Hematopoietic multipotent progenitor cell treated with erythropoietin and hydrocortisone succinate and interleukin-3 and kit ligand, for 4 days (in vitro differentiated cells): ENCODE measurements around the gene VPS39.

Experiments used
- DNase-seq: peaks from one replicate; pipeline ENCODE4 v3.0.0-alpha.2; 2015

VPS39 gene

DNA sequence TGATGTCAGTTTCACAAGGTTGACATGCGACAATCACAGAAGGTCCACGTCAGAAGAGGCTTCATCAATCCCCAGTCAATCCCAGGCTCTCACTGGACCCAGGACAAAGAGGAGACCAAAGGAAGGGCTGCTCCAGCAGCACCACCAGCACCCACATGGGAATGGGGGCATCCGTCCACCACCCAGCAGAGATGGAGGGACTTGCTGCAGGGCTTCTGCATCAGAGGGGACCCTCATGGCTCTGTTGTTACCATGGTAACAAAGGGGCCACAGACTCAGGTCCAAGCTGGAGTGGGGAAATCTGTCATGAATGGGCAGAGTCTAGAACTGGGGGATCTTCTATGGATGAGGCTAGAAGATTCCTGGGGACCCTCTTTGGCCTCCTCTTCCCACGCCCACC lies 64.7 kb downstream of the VPS39 start:
- no peak for DNase-seq

DNA sequence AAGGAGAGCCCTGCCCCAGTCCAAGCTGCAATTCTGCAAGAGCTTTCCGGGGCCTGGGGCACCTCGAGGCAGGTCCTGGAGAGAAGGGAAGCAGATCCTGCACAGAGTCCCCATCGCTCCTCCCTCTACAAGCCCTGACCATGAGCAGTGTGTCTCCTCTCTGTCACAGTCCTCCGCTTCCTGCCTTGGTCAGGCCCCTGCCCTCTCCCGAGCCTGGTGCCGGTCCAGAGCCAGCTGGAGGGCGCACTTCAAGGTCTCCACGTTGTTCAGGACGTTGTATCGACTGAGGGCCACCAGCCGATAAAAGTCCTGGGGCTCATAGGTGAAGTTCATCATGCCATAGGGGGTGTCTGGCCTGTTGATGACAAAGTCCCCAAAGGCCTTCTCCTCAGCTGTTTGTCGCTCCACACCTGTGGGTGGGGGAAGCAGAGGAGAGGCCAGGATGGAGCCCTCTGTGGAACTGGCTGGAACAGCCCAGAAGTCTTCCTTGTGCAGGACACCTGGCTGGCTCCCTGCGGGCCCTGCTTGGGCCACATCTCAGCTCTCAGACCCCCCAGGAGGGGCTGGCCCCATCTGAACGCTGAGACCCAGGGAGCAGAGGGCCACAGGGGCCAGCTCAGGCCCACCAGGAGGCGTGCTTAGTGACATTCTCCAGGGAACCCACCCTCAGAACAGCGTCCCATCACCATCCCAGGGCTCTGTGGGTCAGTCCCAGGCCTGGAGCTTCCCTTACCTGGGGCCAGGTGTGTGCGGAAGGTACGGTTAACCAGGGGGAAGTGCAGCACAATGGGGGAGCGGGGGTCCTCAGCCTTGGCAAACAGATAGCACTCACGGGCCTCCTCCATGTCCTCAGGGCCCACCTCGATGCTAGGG lies 66.1 kb downstream of the VPS39 start:
- DNase-seq = no peak

DNA sequence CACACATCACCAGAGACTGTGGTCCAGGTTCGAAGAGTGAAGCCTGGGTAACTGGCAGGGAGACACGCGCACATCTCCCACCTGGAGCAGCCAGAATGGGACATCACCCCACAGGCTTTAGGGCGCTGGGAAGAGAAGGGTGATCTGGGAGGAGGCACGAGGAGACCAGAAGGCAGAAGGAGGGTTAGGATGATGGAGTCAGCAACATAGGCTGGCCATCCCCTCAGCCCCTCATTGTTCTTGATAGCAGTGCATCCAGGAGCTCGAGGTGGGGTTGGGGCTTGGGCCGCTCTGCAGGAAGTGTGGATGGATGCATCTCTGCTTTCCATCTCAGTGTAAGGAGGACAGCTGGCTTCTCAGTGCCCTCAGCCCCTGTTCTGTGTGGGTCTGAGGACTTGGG lies 66.9 kb downstream of the VPS39 start:
- no peak for DNase-seq

DNA sequence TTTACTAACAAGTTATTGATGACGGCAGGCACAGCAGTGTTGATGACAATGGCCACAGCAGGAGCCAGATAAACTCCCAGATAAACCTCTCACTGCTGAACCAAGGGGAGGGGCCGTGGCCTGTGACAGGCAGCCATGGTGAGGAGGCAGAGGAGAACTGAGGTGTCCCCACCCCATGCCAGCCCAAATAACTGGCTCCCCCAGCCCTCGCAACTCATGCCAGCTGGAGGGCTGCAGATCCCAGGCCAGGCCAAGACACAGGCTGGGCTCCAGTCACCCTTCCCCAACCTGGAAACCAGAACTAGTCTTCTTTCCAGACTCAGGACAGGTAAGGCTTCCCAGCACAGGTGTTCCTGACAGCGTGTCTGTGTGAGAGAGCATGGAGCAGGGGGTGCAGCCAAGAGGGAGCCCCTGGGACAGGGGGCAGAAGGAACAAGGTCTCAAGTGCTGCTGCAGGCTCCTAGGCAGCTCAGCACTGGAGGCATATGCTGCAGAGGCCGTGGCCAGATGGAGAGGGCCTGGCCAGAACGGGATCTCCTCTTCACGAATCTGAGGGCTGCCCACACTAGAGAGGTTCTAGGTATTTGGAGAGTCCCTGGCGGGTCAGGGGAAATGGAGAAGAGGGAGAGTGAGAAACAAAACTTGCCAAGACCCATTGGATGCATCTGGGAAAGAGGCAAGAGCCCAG lies 67.6 kb downstream of the VPS39 start:
- DNase-seq = no peak

DNA sequence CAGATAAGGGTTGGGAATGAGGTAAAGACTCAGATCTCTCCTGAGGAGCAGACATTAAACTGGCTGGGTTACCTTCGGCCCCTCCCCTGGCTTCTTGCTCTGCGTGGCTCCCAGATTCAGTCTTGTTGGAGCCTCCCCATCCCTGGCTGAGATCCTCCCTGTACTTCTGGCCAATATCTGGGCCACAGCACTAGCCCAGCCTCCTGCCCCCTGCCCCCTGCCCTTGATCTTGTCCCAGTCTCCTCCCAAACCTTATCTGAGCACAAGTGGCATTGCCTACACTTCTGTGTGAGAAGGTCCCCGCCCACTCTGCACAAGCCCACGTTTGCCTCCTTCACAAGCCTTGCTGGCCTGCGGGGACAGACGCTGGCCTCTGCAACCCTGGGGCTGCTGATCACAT lies 68.5 kb downstream of the VPS39 start:
- peak; percentile 59 for DNase-seq

DNA sequence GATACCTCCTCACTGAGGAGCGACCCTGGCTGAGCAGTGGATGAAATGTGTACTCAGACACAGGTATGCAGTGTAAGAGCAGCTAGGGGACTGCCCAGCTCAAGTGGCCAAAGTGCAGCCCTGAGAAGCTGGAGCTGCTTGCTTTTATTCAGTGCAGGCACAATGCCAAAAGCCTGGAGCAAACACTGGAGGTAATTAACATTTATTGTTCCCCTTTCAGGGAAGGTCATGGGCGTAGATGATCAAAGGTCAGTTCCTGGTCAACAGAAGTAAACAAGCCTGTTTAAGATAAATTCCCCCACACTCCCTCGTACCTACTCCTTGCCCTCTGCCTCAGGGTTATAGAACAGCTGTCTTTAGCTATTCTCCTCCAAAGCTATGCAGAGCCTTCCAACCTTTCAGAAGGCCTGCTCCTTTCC lies 69.1 kb downstream of the VPS39 start:
- DNase-seq = no peak

DNA sequence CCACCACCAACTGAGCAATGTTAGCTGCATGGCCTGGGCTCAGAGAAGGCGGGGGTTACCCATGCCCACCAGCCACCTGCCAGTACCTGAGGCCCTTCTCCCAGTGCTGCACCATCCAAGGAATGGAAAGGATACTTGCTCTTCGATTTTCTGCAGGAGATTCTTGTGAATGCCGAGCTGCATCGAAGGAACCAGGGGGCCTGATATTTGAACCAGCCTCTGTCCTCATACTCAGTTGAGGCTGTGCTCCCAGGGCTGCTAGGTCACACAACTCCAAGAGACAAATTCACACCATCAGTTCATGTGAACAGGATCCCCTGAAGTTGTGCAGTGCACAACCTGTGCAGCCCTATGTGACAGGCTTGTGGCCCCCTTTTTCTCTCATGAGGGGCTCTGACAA lies 69.7 kb downstream of the VPS39 start:
- no peak for DNase-seq

DNA sequence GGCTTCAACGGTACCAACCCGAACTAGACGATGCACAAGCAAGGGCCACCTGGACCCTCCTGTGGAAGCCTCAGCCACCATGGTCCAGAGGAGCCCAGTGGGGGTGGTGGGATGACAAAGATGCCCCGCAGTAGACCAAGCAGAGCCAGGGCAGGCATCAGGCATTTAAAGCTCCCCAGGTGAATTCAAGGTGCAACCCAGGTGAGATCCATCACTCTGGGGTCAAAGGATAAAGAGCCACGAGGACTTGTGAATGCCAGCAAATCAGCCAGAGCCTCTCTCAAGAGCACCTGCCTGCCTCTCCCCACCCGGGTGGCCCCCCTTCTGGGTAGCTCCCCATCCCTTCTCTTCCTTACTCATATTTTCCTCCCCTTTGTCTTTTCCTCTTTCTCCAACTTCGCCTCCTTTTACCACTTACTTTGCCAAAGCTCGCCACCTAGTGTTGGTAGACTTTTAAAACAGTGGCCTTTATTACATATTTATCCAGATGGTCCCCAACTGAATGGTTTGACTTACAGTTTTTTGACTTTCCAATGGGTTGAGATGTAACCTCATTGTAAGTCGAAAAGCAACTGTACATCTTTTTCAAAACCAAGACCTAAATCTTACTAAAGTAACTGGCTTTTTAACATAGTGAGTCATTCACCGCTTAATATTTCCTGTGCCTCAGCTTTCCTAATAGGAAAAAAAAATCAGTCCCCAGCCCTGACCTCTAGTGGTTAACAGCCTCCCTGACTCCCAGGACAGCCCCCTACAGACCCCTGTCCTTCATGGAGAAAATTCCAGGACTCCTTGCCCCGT lies 70.4 kb downstream of the VPS39 start:
- DNase-seq = peak; percentile 81

DNA sequence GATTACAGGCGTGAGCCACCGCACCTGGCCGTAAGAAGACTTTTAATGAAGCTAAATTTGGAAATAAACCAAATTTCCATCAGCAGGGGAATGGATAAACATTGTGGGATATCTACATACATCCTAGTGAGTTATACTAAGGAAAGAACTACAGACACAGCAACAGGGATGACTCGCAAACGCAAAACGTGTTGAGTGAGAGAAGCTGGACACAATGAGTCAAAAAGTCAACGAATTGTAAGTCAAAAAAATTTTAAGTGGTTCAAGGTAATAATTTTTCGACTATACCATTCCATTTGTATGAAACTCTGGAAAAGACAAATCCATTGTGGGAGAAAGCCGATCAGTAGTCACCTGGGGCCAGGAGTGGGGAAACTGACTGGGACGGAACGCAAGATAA lies 71.6 kb downstream of the VPS39 start:
- DNase-seq = no peak

DNA sequence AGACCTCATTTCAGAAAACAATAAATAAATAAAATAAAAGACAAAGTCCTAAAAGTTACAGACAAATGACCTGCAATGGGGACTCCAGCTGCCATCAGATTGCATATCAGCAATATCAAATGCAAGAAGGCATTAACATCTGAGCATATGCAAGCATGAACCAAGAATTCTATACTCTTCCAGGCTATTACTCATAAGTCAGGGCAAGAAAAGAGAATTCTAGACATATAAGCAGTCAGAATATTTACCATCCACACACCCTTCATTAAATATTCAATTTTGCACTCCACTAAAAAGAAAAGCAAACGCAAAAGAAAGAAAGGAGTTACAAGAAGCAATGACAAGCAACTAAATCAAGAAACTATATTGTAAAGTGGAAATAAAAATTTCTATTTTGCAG lies 72.8 kb downstream of the VPS39 start:
- DNase-seq = no peak

DNA sequence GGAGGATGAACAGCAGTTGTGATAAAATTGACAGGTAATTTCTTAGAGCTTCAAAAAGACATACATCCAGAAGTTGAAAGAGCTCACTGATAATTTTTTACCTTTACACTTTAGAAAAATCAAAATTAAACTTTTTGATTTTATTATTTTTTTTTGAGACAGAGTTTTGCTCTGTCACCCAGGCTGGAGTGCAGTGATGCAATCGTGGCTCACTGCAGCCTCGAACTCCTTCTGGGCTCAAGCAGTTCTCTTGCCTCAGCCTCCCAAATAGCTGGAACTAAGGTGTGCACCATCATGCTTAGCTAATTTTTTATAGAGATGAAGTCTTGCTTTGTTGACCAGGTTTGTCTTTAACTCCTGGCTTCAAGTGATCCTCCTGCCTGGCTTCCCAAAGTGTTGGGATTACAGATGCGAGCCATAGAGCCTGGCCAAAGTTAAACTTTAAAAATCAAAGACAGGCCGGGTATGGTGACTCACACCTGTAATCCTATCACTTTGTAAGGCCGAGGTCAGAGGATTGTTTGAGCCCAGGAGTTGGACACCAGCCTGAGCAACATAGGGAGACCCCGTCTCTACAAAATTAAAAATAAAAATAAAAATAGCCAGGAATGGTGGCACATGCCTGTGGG lies 73.4 kb downstream of the VPS39 start:
- DNase-seq = no peak

DNA sequence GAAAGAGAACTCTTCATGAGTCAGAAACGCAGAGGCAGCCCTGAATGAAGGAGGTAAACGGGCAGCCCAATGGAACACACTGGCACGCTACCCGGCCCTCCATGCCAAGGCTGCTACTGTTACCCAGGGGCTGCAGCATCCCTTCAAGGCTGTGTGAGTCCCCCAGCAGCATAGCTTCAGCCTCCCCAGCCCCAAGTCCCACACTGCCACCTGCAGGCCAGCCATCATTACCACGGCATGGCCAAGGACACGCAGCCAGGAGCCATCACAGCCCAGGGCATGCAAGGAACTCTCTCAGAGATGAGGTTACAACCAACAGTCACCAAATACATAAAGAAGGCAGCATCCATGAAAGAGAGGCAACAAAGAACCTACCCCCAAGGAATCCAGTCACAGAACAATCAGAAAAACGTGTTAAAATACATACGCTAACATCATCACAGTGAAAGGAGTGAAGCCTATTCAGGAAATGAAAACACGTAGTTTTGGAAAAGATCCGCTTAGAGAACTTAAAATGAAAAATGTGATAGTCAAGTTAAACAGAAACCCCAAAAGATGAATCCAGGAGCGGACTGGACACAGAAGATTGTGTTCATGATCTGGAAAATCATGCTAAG lies 74.1 kb downstream of the VPS39 start:
- peak; percentile 86 for DNase-seq

DNA sequence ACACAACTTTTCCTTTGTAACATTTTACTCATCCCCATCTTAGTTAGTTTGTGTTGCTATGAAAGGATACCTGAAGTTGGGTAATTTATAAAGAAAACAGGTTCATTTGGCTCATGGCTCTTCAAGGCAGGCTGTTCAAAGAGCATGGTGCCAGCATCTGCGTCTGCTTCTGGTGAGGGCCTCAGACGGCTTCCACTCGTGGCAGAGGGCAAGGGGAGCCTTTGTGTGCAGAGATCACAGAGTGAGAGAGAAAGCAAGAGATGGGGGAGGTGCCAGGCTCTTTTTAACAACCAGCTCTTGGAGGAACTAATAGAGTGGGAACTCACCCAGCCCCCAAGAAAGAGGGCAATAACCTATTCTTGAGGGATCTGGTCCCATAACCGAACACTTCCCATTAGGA lies 74.7 kb downstream of the VPS39 start:
- no peak for DNase-seq

DNA sequence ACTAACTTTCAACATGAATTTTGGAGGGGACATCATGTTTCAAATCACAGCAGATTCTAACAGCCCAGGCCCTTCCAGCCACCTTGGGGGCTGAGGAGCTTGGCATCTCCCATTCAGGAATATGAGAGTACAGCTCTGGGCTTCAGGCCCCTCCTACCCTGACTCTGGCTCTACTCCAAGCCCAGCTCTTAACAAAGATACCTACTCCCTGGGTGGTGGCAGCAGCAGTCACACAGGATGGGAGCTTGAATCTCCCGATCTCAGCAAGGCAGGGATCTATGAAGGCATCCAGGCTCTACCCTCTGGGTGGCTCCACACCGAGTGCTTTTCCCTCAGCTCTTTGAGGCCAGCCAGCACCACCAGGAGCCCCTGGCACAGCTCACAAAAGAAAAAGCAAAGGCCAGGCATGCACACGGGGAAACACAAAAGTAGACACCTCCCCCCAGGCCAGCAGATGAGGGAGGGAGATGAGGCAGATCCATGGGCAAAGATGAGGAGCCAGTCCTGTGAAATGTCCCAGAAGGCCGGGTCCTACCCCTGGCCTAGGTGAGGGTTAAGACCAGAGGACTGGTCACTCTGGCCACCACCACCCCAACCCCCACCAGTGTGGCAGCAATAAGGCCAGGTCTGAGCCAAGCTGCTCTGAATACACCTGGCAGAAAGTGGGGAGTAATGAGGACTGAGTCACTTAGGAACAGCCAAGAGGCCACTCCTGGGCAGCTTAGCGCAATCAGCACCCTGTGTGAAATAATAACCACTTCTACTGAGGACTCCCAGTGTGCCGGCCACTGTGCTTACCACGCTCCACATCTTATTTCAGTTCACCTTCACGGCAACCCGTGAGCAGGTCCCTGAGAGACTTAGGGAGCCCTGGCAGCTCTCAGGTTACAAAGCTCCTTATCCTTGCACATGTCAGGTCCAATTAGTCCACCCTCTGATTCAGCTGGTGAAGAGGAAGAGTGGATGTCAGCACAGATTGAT lies 76.0 kb downstream of the VPS39 start:
- DNase-seq = no peak

DNA sequence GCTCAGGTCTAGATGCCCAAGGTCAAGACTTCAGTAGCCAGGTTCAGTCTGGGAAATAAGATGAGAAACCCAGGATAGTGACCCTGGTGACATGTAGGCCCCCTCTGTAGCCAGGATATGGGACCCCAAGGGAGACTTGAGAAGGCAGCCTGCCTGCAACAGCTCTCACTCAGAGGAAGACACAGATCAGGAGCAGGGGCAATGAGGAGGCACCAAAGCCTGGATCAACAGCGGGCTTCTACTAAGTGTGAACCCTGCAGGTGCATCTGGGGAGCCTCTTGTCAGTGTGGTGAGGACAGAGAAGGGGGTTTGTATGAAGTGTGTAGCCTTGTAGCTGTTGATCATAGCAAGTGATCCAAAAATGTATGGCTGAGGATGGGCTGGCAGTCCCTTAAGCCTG lies 77.1 kb downstream of the VPS39 start:
- no peak for DNase-seq

DNA sequence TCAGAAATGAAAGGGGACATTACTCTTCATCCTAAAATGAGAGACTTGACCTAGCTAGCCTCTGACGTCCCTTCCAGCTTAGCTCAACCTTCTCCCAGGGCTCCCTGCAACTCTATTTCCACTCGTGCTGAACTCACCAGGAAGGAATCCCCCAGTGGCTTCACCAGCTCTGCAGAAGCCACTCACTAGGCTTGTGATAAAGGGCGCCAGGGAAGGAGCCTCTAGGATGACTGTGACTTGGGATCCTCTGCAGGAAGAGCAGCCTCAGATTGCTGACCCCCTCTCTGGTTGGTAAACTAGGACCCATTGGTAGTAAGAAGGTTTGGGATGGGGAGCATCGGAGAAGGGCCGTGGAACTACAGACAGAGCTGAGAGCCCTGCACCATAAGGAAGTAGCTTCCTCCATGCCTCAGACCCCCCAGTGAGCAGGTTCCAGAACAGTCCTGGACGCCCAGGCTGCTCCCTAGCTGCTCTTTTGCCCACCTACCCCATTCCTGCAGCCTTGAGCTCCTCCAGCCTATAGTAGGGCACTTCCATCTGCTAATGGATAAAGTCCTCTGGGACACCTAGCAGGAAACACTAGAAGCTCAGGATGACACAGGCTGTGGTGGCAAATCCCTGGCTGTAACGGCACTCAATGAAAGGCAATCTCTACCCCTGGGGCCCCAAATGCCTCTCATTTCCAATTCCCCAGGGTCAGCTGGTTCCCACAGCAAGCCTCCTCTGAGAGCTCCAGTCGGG lies 77.7 kb downstream of the VPS39 start:
- no peak for DNase-seq

DNA sequence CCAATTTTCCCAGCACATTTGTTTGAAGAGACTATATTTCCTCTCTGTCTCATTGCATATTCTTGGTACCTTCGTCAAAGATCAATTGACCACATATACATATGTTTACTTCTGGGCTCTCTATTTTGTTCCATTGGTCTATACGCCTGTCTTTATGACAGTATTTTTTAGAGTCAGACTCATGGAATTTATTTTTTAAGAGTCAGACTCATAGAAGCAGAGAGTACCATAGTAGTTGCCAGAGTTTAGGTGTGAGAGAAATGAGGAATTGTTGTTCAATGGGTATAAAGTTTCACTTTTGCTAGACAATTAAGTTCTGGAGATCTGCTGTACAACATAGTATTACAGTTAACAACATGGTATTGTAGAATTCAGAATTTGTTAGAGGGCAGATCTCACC lies 78.7 kb downstream of the VPS39 start:
- no peak for DNase-seq

DNA sequence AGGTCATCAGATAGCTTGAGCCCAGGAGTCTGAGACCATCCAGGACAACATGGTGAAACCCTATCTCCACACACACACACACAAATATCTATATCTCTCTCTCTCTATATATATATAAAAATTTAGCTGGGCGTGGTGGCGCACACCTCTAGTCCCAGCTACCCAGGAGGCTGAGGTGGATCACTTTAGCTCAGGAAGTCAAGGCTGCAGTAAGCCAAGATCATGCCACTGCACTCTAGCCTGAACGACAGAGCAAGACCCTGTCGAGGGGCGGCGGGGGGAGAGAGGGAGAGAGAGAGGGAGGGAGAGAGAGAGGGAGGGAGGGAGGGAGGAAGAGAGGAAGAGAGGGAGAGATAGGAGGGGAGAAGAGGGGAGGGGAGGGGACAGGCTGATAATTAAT lies 79.6 kb downstream of the VPS39 start:
- DNase-seq = no peak

DNA sequence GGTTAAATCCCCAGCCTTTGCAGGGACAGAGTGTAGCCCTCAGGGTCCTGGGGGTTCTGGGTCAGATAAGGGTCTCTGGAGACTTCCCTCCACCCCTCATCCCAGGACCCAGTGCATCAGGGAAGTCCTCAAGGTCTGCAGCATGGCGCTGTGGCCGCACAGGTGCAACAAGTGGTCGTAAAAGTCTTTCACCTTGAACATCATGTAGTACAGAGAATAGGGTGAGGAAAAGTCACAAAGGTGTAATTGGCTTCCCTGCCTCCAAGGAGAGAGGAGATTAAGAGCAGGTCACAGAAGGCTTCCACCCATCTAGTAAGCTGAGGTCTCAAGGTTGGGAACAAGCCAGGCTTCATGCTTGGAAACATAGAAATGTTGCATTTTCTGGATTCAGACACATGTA lies 84.6 kb downstream of the VPS39 start:
- DNase-seq = no peak

DNA sequence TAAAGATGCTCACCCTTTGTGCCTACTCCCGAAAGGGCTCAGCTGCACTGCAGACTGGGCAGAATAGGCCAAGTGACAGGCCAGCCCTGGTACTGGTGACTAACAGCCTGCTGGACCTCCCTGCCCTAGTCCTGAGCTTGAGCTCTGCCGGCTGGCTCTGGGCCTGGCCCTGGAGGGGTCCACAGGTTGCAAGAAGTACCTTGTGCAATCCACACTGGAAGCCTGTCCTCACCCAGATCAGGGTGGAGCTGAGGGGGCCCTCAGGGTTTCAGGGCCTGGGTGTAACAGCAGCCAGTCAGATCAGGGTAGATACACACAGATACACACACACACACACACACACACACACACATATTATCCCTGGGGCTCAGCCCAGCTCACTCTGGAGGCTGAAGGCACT lies 86.4 kb downstream of the VPS39 start:
- peak; percentile 62 for DNase-seq

DNA sequence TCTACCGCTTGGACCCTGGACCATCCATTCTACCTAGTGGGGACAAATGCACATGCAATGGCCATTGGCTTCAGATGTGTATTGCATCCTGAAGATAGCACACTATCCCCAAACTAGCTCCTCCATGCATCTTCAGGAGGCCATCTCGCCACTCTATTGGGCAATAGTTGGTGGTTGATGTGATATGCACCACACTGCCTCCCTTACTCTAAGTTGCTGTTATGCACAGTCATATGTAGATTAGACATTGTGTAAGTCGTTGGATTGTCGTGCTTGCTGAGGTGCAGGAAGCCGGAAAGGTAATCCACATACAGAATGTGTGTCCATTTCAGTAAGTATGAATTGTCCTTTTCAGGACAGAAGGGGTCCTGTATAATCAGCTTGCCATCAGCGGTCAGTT lies 87.1 kb downstream of the VPS39 start:
- DNase-seq = peak; percentile 84
